ENCODE data around the gene AZI2. TPM values are rescaled to one million over a fixed set of nuclear protein-coding genes. Genes with fewer than 3 reads are reported as not detected.

AZI2 gene
- polyA plus RNA-seq, 1 of the 3 experiments (the other 2 are of a cell fraction), result 27.3 TPM

- TF ChIP-seq CTCF (IDR thresholded peaks at IDR 0.05), result no peak
Observed at GRCh38 chr3:28388978-28389377, 40.4 kb upstream of the AZI2 start (continued).

GRCh38 chr3:28386049-28386448 is 37.4 kb upstream of the AZI2 start:
- Histone ChIP-seq H3K36me3 (replicated peaks in 1 of 2; ENCODE audit: control insufficient read depth in 1 of 2, insufficient read depth in 2 of 2, low read length in 1 of 2) (no peaks in the 10 kb centered on the region), H3K9me2 (no peaks in the 10 kb centered on the region; the same call in 1 of the 2 replicates), H3F3A (replicated peaks; ENCODE audit: insufficient read depth) (no peaks in the 10 kb centered on the region), H3K4me2 (no peak overlapping the region), H3K9me3 (no peaks in the 10 kb centered on the region), H3K4me3 (ENCODE audit: low read depth in 2 of 2, low read length in 1 of 2) (no peak overlapping the region), H3K4me1 (ENCODE audit: control insufficient read depth in 1 of 2, insufficient read depth in 2 of 2, low read depth in 1 of 2, low read length in 1 of 2) (no peaks in the 10 kb centered on the region), H3K9ac (no peak overlapping the region), H4K20me1 (ENCODE audit: insufficient read depth) (no peaks in the 10 kb centered on the region), H3K27me3 (ENCODE audit: insufficient read depth) (no peaks in the 10 kb centered on the region), H3K27ac (ENCODE audit: low read depth in 2 of 2, low read length in 1 of 2) (no peak overlapping the region), H2AFZ (ENCODE audit: low read depth) (no peak overlapping the region), H3K79me2 (ENCODE audit: insufficient read depth) (no peaks in the 10 kb centered on the region)
- CTCF ChIA-PET, result no interaction called here
- POLR2A ChIA-PET, result no interaction called here
- DNase-seq, result no peak
- 60% methylated on average over 5 of the region's 5 CpGs for WGBS (ENCODE audit: low lambda C conversion rate)
- TF ChIP-seq FOXM1 (IDR thresholded peaks at IDR 0.05; ENCODE audit: low read depth) (no peak), TCF12 (IDR thresholded peaks at IDR 0.05) (no peak), FOSL2 (IDR thresholded peaks at IDR 0.05; ENCODE audit: borderline replicate concordance, low read depth) (no peak), RAD21 (IDR thresholded peaks at IDR 0.05; ENCODE audit: low read length) (no peak), RFX5 (IDR thresholded peaks at IDR 0.05; ENCODE audit: low read length) (no peak), MXI1 (IDR thresholded peaks at IDR 0.05; ENCODE audit: low read depth, low read length) (no peak), SIN3A (IDR thresholded peaks at IDR 0.05; ENCODE audit: borderline replicate concordance, low read depth, low read length) (no peak), TEAD4 (IDR thresholded peaks at IDR 0.05; ENCODE audit: borderline replicate concordance, insufficient read depth) (no peak), SMC3 (IDR thresholded peaks at IDR 0.05; ENCODE audit: low read depth, low read length) (no peak), MAX (IDR thresholded peaks at IDR 0.05; ENCODE audit: low read depth) (no peak), ELF1 (IDR thresholded peaks at IDR 0.05) (no peak)

- H4K20me1 ChIP-seq (ENCODE audit: insufficient read depth), result no peaks in the 10 kb centered on the region
- H3K27ac ChIP-seq (ENCODE audit: low read depth in 2 of 2, low read length in 1 of 2), result no peak overlapping the region
- H3F3A ChIP-seq (replicated peaks; ENCODE audit: insufficient read depth), result no peaks in the 10 kb centered on the region
- DNase-seq, result no peak
- H3K9me3 ChIP-seq, result no peaks in the 10 kb centered on the region
- CTCF ChIA-PET, result no interaction called here
- POLR2A ChIA-PET, result no interaction called here
- H2AFZ ChIP-seq (ENCODE audit: low read depth), result no peak overlapping the region
- H3K9ac ChIP-seq, result no peak overlapping the region
- H3K4me2 ChIP-seq, result no peak overlapping the region
- no peak overlapping the region for H3K4me3 ChIP-seq (ENCODE audit: low read depth in 2 of 2, low read length in 1 of 2)
- no peaks in the 10 kb centered on the region for H3K79me2 ChIP-seq (ENCODE audit: insufficient read depth)
- H3K4me1 ChIP-seq (ENCODE audit: control insufficient read depth in 1 of 2, insufficient read depth in 2 of 2, low read depth in 1 of 2, low read length in 1 of 2), result no peaks in the 10 kb centered on the region
- whole genome bisulfite sequencing (ENCODE audit: low lambda C conversion rate), result 56% methylated on average over 4 of the region's 4 CpGs
- no peaks in the 10 kb centered on the region for H3K9me2 ChIP-seq
- H3K27me3 ChIP-seq (ENCODE audit: insufficient read depth), result no peaks in the 10 kb centered on the region
- H3K36me3 ChIP-seq (replicated peaks in 1 of 2; ENCODE audit: control insufficient read depth in 1 of 2, insufficient read depth in 2 of 2, low read length in 1 of 2), result no peaks in the 10 kb centered on the region
- TF ChIP-seq USF1 (IDR thresholded peaks at IDR 0.05; ENCODE audit: borderline replicate concordance, low read depth) (no peak), IRF3 (IDR thresholded peaks at IDR 0.05; ENCODE audit: low read depth, low read length) (no peak), YY1 (IDR thresholded peaks at IDR 0.05; ENCODE audit: low read depth) (no peak), NFIC (IDR thresholded peaks at IDR 0.05; ENCODE audit: borderline replicate concordance) (no peak), ZBTB33 (IDR thresholded peaks at IDR 0.05; ENCODE audit: borderline replicate concordance, low read depth) (no peak), GABPA (IDR thresholded peaks at IDR 0.05; ENCODE audit: low read depth) (no peak), CTCF (IDR thresholded peaks at IDR 0.05) (no peak), RAD21 (IDR thresholded peaks at IDR 0.05; ENCODE audit: low read length) (no peak), CHD2 (IDR thresholded peaks at IDR 0.05; ENCODE audit: low read length, partially characterized antibody) (no peak), MAX (IDR thresholded peaks at IDR 0.05; ENCODE audit: low read depth) (no peak), ELF1 (IDR thresholded peaks at IDR 0.05) (no peak)
Observed at GRCh38 chr3:28376424-28376823, 27.8 kb upstream of the AZI2 start.

Measured in SK-N-SH (cell line).